Measurements from ENCODE around the gene SVIL. TPM values are rescaled to one million over a fixed set of nuclear protein-coding genes. Genes with fewer than 3 reads are reported as not detected.

The SVIL gene
- total and polyA plus RNA-seq, 2 of the 13 experiments (the other 11 are each of a cell fraction or from before 2014, with no cell fraction given) = 3.9 to 12.1 TPM

DNA sequence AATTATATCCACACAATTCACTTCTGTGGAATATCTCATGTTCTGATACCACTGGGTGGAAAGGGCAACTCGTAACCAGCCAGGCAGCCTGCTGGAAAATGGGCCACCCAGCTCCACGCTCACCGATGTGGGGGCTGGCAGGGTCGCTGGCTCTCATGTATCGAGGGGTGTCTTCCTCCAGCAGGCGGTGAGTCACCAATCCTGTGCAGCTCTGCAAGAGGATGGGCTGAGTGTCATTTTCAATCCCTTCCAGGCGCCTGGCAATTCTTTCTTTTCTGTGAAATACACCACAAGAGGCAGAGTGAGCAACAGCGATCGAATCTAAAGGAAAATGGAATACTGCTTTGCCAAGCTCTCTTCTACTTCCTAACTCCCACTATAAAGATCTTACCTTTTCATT, 80.1 kb downstream of the SVIL start (continued):
- TF ChIP-seq, protein P1, sequence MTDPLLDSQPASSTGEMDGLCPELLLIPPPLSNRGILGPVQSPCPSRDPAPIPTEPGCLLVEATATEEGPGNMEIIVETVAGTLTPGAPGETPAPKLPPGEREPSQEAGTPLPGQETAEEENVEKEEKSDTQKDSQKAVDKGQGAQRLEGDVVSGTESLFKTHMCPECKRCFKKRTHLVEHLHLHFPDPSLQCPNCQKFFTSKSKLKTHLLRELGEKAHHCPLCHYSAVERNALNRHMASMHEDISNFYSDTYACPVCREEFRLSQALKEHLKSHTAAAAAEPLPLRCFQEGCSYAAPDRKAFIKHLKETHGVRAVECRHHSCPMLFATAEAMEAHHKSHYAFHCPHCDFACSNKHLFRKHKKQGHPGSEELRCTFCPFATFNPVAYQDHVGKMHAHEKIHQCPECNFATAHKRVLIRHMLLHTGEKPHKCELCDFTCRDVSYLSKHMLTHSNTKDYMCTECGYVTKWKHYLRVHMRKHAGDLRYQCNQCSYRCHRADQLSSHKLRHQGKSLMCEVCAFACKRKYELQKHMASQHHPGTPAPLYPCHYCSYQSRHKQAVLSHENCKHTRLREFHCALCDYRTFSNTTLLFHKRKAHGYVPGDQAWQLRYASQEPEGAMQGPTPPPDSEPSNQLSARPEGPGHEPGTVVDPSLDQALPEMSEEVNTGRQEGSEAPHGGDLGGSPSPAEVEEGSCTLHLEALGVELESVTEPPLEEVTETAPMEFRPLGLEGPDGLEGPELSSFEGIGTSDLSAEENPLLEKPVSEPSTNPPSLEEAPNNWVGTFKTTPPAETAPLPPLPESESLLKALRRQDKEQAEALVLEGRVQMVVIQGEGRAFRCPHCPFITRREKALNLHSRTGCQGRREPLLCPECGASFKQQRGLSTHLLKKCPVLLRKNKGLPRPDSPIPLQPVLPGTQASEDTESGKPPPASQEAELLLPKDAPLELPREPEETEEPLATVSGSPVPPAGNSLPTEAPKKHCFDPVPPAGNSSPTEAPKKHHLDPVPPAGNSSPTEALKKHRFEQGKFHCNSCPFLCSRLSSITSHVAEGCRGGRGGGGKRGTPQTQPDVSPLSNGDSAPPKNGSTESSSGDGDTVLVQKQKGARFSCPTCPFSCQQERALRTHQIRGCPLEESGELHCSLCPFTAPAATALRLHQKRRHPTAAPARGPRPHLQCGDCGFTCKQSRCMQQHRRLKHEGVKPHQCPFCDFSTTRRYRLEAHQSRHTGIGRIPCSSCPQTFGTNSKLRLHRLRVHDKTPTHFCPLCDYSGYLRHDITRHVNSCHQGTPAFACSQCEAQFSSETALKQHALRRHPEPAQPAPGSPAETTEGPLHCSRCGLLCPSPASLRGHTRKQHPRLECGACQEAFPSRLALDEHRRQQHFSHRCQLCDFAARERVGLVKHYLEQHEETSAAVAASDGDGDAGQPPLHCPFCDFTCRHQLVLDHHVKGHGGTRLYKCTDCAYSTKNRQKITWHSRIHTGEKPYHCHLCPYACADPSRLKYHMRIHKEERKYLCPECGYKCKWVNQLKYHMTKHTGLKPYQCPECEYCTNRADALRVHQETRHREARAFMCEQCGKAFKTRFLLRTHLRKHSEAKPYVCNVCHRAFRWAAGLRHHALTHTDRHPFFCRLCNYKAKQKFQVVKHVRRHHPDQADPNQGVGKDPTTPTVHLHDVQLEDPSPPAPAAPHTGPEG (CRISPR knock-in tag; IDR thresholded peaks at IDR 0.05) = no peak
- TF ChIP-seq, protein P2, sequence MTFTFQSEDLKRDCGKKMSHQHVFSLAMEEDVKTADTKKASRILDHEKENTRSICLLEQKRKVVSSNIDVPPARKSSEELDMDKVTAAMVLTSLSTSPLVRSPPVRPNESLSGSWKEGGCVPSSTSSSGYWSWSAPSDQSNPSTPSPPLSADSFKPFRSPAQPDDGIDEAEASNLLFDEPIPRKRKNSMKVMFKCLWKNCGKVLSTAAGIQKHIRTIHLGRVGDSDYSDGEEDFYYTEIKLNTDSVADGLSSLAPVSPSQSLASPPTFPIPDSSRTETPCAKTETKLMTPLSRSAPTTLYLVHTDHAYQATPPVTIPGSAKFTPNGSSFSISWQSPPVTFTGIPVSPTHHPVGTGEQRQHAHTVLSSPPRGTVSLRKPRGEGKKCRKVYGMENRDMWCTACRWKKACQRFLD (CRISPR knock-in tag; IDR thresholded peaks at IDR 0.05; ENCODE audit: borderline replicate concordance) = no peak
- TF ChIP-seq ZNF7 (CRISPR knock-in tag; IDR thresholded peaks at IDR 0.05) = no peak
- TF ChIP-seq JDP2 (CRISPR knock-in tag; IDR thresholded peaks at IDR 0.05; ENCODE audit: borderline replicate concordance) = no peak
- TF ChIP-seq SETDB1 (CRISPR knock-in tag; IDR thresholded peaks at IDR 0.05; ENCODE audit: borderline replicate concordance) = no peak
